ENCODE measurements around the gene TMEM132C.

DNA sequence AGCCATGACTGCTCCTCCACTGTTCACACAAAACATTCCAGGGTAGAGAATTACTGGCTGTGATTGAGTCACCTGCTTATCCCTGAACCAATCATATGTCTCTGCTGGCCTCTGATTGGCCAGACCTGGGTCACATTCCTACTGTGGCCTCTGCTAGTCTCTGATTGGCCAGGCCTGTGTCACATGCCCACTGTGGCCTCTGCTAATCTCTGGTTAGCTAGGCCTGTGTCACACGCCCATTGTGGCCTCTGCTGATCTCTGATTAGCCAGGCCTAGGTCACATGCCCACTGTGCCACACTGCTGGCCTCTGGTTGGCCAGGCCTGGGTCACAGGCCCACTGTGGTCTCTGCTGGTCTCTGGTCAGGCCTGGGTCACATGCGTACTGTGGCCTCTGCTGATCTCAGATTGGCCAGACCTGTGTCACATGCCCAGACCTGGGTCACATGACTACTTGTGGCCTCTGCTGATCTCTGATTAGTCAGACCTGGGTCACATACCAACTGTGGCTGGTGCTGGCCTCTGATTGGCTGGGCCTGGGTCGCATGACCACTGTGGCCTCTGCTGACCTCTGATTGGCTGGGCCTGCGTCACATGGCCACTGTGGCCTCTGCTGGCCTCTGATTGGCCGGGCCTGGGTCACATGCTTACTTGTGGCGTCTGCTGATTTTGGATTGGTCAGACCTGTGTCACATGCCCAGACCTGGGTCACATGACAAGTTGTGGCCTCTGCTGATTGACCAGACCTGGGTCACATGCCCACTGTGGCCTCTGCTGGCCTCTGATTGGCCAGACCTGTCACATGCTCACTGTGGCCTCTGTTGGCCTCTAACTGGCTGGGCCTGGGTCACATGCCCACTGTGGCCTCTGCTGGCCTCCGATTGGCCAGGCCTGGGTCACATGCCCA is 305.2 kb downstream of the TMEM132C start:
- TF ChIP-seq, protein P1, sequence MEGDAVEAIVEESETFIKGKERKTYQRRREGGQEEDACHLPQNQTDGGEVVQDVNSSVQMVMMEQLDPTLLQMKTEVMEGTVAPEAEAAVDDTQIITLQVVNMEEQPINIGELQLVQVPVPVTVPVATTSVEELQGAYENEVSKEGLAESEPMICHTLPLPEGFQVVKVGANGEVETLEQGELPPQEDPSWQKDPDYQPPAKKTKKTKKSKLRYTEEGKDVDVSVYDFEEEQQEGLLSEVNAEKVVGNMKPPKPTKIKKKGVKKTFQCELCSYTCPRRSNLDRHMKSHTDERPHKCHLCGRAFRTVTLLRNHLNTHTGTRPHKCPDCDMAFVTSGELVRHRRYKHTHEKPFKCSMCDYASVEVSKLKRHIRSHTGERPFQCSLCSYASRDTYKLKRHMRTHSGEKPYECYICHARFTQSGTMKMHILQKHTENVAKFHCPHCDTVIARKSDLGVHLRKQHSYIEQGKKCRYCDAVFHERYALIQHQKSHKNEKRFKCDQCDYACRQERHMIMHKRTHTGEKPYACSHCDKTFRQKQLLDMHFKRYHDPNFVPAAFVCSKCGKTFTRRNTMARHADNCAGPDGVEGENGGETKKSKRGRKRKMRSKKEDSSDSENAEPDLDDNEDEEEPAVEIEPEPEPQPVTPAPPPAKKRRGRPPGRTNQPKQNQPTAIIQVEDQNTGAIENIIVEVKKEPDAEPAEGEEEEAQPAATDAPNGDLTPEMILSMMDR (IDR thresholded peaks at IDR 0.05; ENCODE audit: control extremely low read depth in 1 of 3, insufficient read depth in 1 of 3, low read depth in 1 of 3, low read length in 3 of 3), result no peak
- TF ChIP-seq YY1 (IDR thresholded peaks at IDR 0.05; ENCODE audit: low read depth, low read length) (no peak), SIRT6 (IDR thresholded peaks at IDR 0.05; ENCODE audit: low read length) (no peak), SP1 (IDR thresholded peaks at IDR 0.05; ENCODE audit: low read depth, low read length) (no peak), FOSL1 (IDR thresholded peaks at IDR 0.05; ENCODE audit: insufficient read depth, low read depth, low read length) (no peak), NANOG (IDR thresholded peaks at IDR 0.05; ENCODE audit: insufficient read depth, low read depth, low read length, poor library complexity, severe bottlenecking) (no peak), TBP (IDR thresholded peaks at IDR 0.05; ENCODE audit: low read depth, low read length) (no peak), POLR2A (IDR thresholded peaks at IDR 0.05; ENCODE audit: control extremely low read depth in 1 of 2, low read depth in 2 of 2, low read length in 2 of 2) (no peak)
